HG03139 (cell line): Measurements from ENCODE around the gene DOCK1.

Experiments
- ATAC-seq: cut with Tn5 transposase; IDR thresholded peaks from one replicate; pipeline ENCODE4 v1.9.1; 2021; ENCODE audit not compliant: unreplicated experiment

Gene DOCK1

DNA sequence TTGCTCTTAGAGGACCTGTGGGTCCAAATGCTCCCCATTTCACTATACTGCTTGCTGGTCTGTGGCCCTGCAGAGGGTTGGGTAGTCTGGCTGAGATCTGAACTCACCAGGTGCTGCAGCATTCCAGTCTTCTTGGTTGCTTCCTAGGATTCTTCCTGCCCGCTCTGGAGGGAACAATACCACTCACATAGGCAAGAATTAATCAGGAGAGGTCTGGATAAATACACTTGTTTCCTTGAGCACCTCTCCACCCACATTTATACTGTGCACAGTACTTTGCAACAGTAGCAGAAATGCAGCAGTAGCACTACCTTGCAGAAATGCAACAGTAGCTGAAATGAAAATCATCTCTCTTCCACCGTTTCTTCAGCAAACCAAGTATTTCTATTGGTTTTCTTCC lies 165.9 kb downstream of the DOCK1 start:
- ATAC-seq, result no peak

DNA sequence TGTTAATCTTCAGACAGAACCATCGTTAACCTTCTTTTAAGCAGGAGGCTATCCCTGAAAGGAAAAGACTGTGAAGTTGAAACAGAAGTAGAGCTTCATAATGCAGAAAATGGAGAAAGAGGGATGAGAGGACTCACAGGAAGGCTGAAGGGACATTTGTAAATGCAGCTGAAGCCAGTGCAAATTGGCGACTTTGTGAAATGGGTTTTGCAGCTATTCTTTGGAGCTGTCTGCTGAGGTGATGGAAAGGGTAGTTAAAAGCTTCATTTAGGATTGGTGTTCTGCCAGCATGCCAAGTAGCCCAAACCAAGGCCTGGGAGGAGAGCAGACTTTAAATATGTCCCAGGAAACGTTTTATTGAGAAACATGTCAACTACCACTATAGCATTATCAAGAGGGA lies 168.4 kb downstream of the DOCK1 start:
- ATAC-seq, result no peak

DNA sequence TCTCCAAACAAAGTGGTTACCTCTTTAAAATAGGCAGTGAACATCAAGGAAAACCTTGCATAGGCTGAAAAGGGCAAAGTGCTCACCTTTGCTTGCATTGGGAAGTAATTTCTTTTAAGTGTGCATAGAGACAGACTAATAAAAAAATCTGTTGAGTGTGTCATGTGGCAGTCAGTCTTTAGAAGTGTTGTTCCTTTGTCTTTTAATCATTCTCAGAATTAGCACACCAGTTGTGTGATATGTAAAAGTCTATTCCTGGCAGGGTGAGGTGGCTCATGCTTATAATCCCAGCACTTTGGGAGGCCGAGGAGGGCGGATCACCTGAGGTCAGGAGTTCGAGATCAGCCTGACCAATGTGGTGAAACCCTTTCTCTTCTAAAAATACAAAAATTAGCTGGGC lies 174.2 kb downstream of the DOCK1 start:
- no peak for ATAC-seq

DNA sequence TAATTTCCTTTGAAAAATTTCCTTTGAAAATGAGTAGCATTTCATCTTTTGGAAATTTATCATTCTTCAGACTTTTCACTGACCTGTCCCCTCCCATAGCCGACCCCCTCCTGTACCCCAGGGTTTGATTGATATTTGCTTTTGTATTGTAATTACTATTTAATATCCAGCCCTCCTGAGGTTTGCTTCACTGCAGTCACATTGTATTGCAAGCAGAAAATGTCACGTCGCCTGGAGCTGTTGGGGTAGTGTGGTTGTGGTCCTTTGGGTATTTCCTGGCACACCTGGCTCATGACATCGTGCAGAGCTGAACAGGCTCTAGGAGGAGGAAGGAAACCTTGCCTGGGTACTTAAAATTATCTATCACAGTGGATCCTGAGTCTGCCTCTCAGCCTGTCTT lies 175.1 kb downstream of the DOCK1 start:
- ATAC-seq, result no peak

DNA sequence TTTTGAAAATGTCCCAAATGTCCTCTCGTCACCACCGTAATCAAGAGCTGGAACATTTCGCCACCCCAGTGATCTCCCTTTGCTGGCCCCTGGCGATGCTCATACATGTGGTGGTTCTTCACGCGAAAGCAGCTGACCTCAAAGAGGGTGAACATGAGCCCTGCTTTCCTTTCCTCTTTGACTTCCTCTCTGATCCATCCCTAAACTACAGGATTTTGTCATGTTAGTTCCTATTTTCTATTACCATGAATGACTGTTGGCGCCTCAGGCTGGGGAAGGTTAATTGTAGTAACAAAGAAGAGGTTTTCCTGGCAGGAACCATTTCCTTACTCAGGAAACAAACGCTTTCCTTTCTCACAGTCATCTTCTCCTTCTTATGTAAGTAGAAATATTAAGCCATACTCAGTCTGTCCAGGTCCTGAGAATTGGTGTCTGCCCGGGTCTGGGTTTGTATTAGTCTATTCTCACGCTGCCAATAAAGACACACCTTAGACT lies 176.7 kb downstream of the DOCK1 start:
- ATAC-seq, result no peak

DNA sequence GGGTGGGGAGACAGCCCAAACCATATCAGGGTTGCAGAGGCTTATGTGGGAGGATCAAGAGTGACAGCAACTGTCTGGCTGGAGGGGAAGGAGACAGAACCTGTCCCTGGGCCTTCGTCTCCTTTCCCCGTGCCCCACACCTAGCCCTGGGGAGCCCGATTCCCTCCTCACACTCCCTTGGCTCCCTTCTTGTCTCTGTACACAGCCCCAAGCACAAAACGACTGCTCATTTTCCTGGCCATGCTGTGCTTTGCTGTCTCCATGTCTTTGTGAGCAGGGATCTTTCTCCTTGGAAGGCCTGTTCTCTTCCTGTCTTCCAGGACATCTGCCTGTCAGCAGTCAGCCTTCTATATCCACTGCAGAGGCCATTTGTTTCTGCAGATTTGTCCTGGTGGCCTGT lies 177.4 kb downstream of the DOCK1 start:
- no peak for ATAC-seq

DNA sequence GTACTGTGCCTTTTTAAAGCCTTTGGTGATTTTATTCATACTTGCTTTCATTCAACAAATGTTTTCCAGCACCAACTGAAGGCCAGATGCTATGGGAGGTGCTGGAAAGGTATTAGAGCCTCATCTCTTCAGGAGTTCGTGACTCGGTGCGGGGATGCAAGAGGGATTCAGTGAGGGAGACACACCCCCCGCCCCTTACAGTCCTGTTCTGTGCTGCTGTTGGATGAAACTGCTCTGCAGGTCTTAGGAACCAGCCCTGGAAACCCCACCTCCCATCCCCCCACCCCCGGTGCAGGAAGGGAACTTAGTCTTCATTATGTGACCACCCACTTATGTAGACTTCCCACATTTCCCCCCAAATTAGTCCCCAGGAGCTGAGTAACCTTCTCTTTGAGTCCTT lies 180.7 kb downstream of the DOCK1 start:
- ATAC-seq, result no peak

DNA sequence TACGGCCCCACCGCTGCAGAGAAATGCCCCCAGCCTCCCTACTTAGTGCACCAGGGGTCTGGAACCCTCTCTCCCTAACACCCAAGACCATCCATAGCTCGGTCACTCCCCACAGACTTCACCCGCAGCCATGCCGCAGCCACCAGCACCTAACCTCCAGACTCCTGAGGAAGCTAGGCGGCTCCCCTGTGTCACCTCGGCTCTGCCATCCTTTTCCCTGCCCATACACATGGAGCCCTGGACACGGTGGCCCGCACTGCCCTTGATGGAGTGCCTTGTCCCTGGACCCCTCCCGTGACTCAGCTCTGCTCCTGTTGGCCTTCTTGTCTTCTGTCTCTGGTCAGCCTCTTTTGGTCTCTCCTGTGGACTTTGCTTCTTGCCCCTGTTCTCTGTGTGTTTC lies 183.7 kb downstream of the DOCK1 start:
- no peak for ATAC-seq

DNA sequence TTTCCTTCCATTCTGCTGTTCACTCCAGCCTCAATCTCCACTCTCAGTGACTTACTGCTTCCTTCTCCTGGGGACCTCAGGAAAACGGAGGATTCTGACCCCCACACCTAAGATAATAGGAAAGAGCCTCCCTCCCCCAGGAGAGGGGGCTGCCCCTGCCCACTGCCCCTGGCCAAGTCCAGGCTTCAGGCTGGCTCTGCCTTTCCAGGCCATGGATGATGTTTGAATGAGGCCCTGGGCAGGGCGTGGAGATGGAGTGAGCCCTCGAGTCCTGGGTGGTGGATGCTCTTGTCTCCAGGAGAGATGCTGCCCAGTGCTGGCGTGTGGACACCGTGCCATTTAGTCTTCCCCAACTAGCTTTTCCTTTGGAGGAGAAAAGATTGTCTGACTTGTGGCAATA lies 184.2 kb downstream of the DOCK1 start:
- no peak for ATAC-seq

DNA sequence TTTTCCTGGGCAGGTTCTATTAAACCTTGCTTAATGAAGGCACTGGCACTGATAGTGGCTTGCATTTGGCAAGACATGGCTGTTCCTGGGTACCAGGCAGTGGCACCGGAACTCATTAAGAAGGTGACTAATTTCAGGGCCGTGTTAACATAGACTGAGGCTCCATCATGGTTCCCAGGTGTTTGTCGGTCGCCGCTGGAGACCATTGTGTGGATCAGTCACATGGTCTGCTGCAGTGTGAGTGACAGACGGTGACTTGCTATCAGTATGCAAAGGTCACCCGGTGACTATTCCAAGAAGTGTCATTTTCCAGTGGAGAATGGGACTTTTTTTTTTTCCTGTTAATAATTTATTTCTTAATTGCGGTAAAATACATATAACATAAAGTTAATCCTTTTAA lies 184.9 kb downstream of the DOCK1 start:
- no peak for ATAC-seq

DNA sequence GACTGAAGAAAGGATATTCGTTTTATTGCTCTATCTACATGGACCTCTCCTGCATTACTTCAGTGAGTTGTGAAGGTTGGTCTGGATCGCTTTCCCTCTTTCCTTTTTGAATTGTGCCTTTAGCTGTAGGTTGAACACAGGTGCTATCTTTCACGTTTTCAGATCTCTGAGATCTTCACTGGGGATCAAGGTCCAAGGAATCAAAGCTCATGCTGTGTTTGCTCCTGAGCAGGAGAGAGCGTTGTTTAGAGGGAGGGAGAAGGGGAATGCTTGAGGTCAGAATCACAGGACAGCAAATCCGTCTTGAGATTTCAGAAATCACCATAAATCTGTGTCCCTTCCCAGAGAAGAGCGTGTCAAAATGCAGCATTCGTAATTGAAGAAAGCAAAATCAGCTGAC lies 186.1 kb downstream of the DOCK1 start:
- no peak for ATAC-seq

DNA sequence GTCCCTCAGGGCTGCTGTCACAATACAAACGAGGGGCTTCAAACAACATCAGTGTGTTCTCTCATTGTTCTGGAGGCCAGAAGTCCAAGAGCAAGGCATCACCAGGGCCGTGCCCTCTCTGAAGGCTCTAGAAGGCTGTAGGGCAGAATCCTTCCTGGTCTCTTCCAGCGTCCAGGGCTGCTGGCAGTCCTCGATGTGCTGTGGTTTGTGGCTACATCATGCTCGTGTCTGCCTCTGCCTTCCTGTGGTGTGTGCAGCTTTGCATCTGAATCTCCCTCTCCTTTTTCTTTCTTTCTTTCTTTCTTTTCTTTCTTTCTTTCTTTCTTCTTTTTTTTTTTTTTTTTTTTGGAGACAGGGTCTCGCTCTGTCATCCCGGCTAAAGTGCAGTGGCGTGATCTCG lies 187.7 kb downstream of the DOCK1 start:
- no peak for ATAC-seq

DNA sequence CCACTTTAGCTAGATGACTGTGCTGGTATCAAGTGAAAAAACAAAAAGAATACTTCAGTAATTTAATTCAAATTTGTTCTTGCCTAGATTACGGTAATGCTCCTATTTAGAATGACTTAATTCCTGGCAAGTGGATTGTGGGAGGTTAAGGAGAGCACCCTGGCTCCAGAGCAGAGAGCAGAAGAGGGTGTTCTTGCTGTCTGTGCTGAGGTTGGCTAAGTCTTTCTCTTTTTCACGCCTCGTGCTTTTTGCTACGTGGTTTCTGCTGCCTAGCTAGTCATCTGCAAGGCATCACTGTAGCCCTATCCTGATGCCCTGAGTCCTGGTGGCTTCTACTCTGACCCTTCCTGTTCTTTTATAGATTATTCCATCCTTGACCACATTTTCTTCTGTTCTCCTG lies 189.8 kb downstream of the DOCK1 start:
- no peak for ATAC-seq

DNA sequence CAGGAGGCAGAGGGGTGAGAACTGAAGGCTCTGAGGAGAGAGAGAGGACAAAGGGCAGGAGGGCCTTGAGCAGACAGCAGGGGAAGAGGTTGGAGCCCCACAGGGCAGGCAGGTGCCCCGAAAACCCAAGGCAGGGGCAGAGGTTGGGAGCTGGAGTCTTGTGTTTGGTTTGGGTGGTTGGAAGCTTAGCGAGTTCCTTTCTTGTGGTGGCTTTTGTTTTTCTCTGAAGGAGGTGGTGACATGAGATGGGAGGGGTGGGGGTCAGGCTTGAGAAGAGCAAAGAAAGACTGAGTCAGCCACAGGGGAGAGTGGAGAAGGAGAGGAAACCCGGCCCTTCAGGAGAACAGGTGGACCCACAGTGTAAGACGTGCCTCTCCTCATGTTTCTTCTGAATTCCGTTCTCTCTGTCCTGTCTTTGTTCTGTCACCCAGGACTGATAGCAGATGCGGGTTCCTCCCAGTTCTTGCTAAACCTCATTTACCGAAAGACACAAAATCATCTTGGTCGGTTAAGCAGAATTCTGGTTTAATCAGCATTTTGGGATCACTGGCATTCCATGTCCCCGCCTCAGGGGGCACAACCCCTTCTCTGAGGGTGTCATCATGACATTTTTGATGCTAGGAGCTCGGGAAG lies 195.9 kb downstream of the DOCK1 start:
- no peak for ATAC-seq

DNA sequence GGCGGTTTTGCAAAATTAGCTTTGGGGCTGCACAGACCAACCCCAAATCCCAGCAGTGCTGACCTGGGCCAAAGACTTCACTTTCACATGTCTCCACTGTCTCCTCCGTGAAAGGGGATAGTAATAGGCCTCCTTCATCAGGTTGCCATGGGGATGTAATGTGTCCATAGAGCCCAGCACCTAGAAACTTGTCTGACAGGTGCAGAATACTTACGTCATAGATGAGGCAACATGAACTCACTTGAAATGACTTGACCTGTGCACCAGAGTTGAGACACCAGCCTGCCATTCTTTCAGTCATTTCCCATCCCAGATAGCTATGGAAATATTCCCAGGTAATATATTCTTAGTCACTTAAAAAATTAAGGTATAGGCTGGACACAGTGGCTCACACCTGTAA lies 196.9 kb downstream of the DOCK1 start:
- no peak for ATAC-seq

DNA sequence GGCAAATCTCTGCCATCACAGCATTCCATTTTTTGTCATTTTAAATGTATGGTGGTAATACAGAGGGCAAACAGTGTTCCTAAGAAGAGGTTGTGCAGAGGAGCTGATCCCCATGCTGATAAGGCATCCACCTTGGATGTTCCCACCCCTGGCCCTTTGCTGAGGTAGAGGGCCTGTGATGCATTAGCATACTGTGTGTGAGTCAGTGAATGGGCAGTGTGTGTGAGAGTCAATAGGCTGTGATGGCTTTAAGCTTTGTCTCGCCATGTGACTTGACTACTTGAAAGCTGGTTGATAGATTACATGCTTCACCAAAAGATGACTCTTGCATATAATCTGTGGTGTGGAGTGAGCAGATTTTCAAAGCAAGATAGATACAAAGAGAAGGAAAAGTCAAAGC lies 209.9 kb downstream of the DOCK1 start:
- ATAC-seq, result no peak

DNA sequence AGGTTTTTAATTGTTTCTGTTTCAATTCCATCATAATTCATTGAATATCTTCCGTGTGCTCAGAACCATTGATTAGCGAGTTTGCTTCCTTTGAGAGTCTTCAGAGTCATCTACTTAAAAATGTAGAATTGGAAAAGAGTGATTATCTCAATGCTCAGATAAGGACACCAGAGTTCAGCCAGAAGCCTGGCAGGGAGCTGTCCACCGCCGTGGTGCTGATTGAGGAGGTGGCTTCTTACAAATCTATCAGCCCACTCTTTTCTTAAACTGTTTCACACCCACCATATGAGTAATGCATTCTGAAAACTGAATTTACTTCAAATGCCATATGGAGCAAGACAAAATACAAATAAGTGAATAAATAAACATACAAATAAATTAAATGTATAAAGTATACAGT lies 211.9 kb downstream of the DOCK1 start:
- ATAC-seq, result no peak

DNA sequence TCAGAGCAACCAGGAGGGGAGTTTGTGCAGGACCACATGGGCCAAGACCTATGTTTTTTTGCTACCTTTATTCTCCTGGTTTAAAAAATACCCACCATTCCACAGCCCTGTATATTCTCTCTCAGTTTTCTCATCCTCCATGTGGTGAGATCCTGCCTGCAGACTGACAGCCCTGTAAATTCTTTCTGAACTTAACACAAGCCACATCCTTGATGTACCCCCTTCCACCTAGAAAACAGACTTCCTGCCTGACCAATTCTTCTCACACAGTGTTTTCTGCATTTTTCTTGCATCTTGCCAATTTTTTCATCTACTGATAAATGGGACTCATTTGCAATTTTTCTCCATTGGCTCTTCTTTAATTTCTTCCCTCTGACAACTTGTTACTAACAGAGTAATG lies 212.8 kb downstream of the DOCK1 start:
- no peak for ATAC-seq

DNA sequence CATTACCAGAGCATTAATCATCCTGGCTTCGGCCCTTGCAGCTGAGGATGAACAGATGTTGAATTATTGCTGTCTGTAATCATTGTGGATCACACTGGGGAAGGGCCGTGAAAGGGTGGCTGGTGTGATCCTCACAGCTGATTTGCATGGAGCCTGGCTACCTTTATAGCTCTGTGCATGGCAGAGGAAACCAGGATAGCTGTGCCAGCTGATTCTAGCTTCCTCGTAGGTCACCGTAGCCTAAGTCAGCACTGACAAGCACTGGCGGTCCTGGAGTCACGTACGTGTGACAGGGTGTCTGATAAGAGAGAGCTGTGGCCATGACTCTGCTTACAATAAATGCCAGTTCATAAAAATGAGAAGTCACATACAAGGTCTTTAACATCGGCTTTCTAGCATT lies 214.7 kb downstream of the DOCK1 start:
- no peak for ATAC-seq

DNA sequence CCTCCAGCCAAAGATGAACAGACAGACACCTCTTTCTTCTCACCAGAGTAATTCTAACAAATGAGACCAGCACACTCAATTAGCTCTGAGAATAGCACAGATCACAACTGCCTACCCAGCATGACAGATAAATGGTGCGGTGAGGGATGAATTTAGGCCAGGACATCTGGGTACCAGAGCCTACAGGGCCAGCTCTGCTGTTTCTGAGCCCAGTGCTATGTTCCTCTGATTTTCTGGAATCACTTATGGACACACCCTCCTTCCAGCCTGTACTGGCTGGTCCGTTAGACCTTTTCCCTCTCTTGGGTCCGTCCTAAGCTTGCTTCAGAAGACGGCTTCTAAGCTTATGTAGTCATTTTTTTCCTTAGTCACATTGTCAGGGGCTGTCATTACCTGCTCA lies 217.6 kb downstream of the DOCK1 start:
- ATAC-seq, result no peak

DNA sequence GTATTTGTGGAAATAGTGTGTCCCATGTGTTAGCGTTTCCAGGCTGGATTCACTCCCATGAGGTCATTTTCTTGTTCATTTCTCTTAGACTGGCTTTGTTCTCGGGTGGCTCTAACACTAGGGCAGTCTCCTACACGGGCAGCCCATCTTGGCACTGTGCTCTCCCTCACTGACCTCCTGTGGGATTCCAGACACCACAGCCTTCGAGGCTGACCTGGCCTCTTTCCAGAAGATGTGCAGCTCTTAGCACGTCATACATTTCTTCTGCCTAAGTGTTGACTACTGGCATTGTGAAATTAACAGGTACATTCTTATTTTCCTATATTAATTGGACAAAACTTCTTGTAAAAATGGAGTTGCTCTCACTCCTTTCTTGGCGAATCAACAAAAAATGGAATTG lies 218.4 kb downstream of the DOCK1 start:
- no peak for ATAC-seq

DNA sequence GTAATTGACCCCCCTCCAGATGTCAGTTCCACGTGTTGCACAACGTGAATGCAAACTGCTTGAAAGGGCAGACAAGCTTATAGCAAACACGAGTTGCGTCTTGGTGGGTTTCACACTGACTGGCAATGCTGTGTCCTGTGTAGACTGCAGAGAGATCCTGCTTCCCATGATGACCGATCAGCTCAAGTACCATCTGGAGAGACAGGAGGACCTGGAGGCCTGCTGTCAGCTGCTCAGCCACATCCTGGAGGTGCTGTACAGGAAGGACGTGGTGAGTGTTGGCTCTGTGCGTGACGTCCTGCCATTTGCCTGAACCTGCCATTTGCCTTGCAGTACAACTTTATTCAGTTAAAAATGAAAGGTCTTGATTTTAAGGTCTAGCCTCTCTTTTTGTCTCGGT lies 220.1 kb downstream of the DOCK1 start:
- no peak for ATAC-seq

DNA sequence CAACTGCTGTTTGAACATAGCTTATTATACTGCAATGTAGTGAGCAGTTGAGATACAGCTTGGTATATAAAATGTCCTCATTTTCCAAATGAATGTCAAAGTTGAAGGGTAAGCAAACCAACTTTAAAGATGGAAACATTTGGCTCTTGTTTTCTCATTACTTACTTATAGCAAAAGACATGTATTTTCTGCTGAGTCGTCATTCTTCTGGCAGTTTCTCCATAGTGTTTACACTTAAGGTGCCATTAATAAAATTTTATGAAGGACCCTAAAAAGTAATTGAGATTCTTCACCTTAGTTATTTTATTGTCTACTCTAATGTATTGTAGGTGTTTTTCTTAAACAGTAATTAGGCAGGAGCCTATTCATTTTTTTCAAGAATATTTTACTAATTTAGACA lies 222.6 kb downstream of the DOCK1 start:
- ATAC-seq, result no peak

DNA sequence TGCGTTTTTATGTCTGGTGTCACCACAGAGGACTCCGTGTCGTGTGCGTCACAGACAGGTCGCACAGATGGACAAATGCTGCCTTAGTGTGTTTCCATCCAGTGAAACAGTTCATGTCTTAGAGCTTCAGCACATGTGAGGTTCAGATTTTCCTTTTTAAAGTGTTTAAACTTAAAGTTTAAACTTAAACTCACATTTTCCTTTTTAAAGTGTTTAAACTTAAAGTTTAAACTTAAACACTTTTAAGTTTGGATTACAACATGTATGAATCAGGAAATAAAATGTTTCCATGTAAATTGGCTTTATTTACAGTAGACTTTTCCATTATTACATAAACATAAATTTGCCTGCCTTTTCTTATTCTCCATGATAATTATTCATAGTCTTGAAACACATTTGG lies 223.9 kb downstream of the DOCK1 start:
- ATAC-seq, result no peak
